Stimulated activated naive CD8-positive, alpha-beta T cell treated with anti-CD3 and anti-CD28 coated beads, Interleukin-15, Interleukin-2, amounts not matched to agents 100 ng/mL and 50 ng/mL, for 24 hours (primary cell): ENCODE measurements around the gene DND1.
"Not testable (repeated sequence)": the region's sequence is repeated elsewhere in the genome, so short reads cannot be mapped to it uniquely, and the experiment has no call there.

Source experiments
- H3K27ac Mint-ChIP-seq: one replicate; pipeline ENCODE4 v1.8.0; 2021; ENCODE audit warnings: mild to moderate bottlenecking, mixed read lengths
- H3K27me3 Mint-ChIP-seq: one replicate; pipeline ENCODE4 v1.8.0; 2021; ENCODE audit warnings: mixed read lengths
- H3K36me3 Mint-ChIP-seq: one replicate; pipeline ENCODE4 v1.8.0; 2021; ENCODE audit warnings: low read depth, mixed read lengths
- H3K4me1 Mint-ChIP-seq: one replicate; pipeline ENCODE4 v1.8.0; 2021; ENCODE audit warnings: low read depth, mixed read lengths
- H3K4me3 Mint-ChIP-seq: one replicate; pipeline ENCODE4 v1.8.0; 2021; ENCODE audit warnings: mild to moderate bottlenecking, mixed read lengths
- H3K9me3 Mint-ChIP-seq: one replicate; pipeline ENCODE4 v1.8.0; 2021; ENCODE audit warnings: mixed read lengths

DND1 gene

DNA sequence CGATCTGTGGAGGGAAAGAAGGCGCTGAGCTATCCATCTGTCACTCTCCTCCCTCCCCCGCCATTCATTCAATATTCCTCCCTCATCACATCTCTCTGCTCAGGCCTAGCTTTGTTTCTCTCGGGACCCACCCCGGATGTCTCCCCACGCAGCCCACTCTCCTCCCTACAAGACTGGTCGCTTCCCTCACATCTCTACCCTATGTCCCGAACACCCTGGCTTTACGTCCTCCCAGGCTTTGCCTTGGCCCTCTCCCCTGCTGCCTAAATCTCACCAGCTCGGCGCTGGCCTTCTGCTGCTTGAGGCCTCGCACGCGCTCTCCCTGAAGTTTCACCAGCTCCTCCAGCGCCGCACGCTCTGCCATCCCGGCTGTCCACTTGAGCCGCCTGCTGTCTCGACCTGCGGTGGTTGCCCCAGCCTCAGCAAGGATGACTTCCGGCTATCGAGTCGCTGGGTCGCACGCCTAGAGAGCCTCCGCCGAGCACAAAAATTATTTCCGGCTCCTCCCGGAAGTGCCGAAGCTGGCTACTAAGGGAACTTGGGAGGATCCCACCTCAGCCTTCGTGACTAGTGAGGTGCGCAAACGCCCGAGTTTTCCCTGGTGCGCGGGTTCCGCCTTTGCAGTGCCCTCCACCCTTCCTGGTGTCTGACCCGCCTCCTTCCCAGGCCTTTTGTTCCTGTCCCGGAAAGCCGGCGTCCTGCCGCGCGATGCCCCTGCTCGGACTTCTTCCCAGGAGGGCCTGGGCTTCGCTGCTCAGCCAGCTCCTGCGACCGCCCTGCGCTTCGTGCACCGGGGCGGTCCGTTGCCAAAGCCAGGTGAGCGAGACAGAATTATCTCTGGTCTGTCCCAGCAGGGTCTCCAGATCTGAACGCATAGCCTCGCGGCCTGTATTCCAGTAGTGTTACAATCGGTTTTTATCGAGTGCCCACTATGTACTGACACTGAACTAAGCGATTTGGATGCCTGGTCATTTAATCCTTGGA lies 17.9 kb upstream of the DND1 start, which contains the start of the genes HARS1 and HARS2:
Gene HARS1, minus strand, starts transcription at position 430 of the 984 bp plus-strand sequence. Its CDS starts 66 bp downstream, at position 364.
Gene HARS2, plus strand, starts transcription at position 515 of the 984 bp plus-strand sequence. Its CDS starts 194 bp downstream, at position 709.
- H3K4me3 Mint-ChIP-seq: peak within 1 kb of the TSS; percentile 97

DNA sequence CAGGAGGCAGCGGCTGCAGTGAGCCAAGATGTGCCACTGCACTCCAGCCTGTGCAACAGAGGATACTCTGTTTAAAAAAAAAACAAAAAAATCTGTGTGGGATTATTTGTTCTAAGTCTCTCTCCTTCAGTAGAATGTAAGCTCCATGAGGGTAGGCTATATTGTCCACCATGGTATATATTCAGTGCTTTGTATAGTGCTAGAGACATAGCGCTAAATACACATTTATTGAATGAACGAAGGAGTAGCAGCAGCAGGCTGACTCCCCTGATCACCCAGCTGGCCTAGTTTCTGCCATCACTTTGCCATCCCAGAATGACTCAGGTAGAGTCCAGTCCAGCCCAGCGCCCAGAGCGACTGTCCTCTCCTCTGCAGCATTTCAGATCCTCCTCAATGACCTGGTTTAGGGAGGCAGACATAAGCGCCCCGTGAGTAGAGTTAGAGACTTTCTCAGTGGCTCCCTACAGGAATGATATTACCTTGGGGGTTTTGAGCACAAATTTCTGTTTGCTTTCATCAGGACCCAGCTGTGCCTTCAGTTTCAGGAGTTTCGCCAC lies 17.1 kb upstream of the DND1 start:
- Mint-ChIP-seq H3K4me1 (peaks cover 53% of the 10 kb centered on the region), H3K4me3 (peak overlapping the region; percentile 97), H3K36me3 (peaks cover 41% of the 10 kb centered on the region), H3K9me3 (no peaks in the 10 kb centered on the region), H3K27me3 (no peaks in the 10 kb centered on the region), H3K27ac (peak overlapping the region; percentile 93)

More for the DNA sequence above, 17.9 kb upstream of the DND1 start, which contains the start of the genes HARS1 and HARS2:
- Mint-ChIP-seq H3K27me3 (no peaks in the 10 kb centered on the region), H3K9me3 (no peaks in the 10 kb centered on the region), H3K4me1 (peaks cover 60% of the 10 kb centered on the region), H3K36me3 (peaks cover 48% of the 10 kb centered on the region), H3K27ac (peak within 1 kb of the TSS; percentile 93)

DNA sequence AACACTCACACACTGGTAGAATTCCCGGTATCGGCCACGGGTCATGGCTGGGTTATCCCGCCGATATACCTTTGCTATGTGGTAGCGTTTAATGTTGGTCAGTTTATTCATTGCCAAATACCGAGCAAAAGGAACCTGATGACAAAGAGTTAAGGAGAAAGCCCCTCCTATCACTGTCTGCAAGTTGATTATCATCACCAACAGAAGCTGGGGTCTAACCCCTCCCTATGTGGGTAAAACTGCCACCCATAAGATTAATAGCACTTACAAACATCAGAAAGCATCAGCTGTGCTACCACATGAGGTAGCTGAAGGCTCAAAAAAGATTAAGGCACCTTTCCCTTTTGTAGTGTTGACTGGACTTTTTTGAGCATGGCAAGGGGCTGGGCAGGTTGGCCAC lies 5.6 kb upstream of the DND1 start:
- H3K36me3 Mint-ChIP-seq: peaks cover 71% of the 10 kb centered on the region
- H3K9me3 Mint-ChIP-seq: no peaks in the 10 kb centered on the region
- H3K4me3 Mint-ChIP-seq: no peak overlapping the region
- no peak overlapping the region for H3K27ac Mint-ChIP-seq
- no peaks in the 10 kb centered on the region for H3K27me3 Mint-ChIP-seq
- H3K4me1 Mint-ChIP-seq: no peaks in the 10 kb centered on the region

DNA sequence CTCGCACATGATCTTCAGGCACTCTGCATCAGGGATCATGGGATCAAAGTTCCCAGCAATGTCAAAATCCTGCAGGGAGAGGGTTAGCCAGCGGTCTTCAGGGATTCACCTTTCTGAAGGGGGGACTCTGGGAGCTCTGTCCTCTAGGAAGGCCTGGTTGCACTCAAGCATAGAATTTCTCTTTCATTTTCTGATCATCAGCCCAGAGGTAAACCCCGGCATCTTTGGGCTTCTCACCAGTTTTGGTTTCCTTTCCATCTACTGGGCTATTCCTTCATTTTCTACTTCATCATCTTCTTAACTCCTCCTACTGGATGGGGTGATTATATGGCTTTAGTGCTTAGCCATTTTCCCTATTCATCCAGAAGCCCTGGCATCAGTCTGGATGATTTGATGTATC lies 4.6 kb upstream of the DND1 start:
- Mint-ChIP-seq H3K36me3 (peaks cover 70% of the 10 kb centered on the region), H3K27ac (no peak overlapping the region), H3K4me1 (no peaks in the 10 kb centered on the region), H3K27me3 (no peaks in the 10 kb centered on the region), H3K4me3 (no peak overlapping the region), H3K9me3 (no peaks in the 10 kb centered on the region)

DNA sequence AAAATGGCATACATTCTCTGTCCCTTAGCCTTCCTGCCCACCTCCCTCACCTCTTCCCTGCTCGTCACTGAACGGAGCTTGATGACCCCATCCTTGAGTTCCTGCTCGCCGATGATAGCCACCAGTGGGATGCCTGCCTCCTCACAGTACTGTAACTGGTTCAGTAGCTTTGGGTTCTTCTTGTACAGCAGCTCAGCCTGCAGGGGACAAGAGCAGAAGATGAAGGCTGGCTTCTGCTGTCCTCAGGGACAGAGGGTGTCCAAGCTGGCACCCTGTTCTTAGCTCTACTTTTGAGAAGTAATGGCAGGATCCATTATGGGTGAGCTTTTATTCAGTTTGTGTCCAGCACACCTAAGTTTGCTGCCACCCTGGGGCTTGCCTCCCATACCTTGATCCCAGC lies 1.3 kb upstream of the DND1 start:
- H3K27me3 Mint-ChIP-seq: no peaks in the 10 kb centered on the region
- H3K36me3 Mint-ChIP-seq: peaks cover 62% of the 10 kb centered on the region
- H3K27ac Mint-ChIP-seq: no peak overlapping the region
- no peak overlapping the region for H3K4me3 Mint-ChIP-seq
- no peaks in the 10 kb centered on the region for H3K9me3 Mint-ChIP-seq
- no peaks in the 10 kb centered on the region for H3K4me1 Mint-ChIP-seq

DNA sequence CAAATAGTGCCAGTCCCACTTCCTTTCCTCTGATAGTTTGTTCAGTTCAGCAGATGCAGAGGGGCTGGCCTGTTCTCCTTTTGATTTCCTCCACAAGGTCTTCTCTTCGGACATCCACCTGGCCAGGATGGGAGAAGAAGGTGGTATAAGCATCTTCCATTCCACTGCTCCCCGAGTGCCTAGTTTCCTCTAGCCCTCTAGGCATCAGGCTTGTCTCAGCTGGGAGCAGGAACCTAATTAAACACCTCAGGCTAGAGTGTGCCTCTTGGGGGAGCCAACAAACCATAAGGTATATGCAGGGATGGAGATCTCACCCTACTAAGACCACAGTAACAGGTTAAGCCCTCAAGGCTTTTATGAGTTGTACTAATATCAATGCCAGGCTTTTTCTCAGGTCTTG lies 835 bp upstream of the DND1 start:
- no peaks in the 10 kb centered on the region for H3K27me3 Mint-ChIP-seq
- H3K27ac Mint-ChIP-seq: no peak overlapping the region
- H3K4me3 Mint-ChIP-seq: no peak overlapping the region
- no peaks in the 10 kb centered on the region for H3K9me3 Mint-ChIP-seq
- H3K4me1 Mint-ChIP-seq: no peaks in the 10 kb centered on the region
- peaks cover 62% of the 10 kb centered on the region for H3K36me3 Mint-ChIP-seq

DNA sequence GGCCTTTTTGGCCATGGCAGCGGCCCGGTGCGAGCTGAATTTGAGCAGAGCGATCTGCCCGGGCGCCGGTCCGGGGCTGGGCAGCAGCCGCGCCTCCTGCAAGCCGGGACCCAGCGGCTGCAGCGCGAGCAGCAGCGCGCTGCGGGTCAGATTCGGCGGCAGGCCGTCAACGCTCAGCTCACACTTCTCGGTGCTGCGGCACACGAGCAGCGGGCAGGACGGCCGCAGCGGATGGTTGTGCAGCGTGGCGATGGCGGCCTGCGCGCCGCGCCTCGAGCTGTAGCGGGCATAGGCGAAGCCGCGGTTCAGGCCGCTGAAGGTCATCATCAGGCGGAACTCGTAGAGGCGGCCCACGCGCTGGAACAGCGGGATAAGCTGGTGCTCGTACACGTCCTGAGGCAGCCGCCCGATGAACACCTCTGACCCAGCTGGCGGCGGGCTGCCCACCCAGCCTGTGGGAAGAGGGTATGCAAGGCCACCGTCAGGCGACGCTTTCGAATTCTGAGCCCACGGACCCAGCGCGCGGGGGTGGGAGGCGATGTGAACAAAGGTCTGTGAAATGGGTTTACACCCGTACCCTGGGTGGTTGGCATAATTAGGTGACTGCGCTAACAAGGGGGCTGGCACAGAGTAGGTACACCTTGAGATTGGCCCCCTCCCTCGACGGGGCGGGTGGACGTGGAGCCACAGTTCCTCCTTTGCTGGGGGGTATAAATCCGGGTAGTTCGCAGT lies 755 bp downstream of the DND1 start:
- Mint-ChIP-seq H3K36me3 (peaks cover 68% of the 10 kb centered on the region), H3K9me3 (no peaks in the 10 kb centered on the region), H3K4me3 (no peak overlapping the region), H3K27ac (no peak overlapping the region), H3K4me1 (peaks cover 10% of the 10 kb centered on the region), H3K27me3 (no peaks in the 10 kb centered on the region)

DNA sequence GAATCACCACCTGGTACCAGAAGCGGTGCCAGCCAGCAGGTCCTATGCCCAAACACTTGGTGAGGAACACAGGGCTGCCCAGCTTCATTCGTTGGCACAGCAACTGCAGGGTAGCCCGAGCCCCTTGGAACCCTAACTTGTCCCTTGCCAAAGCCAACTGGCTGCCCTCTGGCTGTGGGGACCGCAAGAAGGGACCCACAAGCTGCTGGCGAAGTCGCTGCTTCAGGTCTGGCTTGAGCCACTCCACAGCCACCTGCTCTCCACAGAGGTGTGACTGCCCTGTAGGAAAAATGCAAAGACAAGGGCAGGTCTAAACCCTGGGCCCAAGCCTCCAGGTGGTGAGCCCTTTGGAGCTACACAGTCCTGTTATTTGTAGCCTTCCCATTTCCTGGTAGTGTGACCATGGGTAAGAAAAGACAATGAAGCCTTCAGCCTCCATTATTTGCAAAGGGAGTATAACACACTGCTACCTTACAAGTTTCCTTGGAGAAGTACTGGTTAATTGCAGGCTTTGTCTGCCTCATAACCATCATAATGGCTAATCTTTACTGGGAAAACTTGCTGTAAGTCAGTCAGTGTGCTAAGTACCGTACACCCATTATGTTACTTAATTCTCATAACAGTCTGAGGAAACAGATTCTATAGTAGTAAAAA lies 1.8 kb downstream of the DND1 start:
- H3K4me3 Mint-ChIP-seq: no peak overlapping the region
- peaks cover 71% of the 10 kb centered on the region for H3K36me3 Mint-ChIP-seq

DNA sequence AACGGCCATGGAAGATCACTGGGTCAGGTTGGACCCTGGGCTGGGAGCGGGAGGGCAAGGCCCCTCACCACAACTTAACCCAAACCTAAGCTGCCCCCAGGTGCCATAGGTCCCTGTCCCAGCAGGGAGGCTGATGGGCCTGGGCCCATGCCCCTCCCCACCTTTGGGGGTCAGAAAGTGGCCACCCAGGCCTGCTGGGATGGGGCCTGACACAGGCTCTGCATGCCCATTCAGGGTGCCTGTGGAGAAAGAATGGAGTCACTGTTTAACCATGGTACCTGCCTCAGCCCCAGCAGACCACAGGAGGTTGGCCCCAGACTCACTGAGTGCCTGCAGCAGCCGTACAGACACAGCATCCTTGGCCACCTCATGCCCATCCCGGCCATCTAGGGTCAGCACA lies 2.3 kb downstream of the DND1 start:
- Mint-ChIP-seq H3K4me1 (peaks cover 25% of the 10 kb centered on the region), H3K36me3 (peaks cover 69% of the 10 kb centered on the region)
- H3K4me3 Mint-ChIP-seq, H3K27ac Mint-ChIP-seq, H3K27me3 Mint-ChIP-seq, H3K9me3 Mint-ChIP-seq: not testable (repeated sequence)

More for the DNA sequence above, 1.8 kb downstream of the DND1 start:
- Mint-ChIP-seq H3K9me3 (no peaks in the 10 kb centered on the region), H3K27me3 (no peaks in the 10 kb centered on the region), H3K27ac (no peak overlapping the region), H3K4me1 (peaks cover 20% of the 10 kb centered on the region)

DNA sequence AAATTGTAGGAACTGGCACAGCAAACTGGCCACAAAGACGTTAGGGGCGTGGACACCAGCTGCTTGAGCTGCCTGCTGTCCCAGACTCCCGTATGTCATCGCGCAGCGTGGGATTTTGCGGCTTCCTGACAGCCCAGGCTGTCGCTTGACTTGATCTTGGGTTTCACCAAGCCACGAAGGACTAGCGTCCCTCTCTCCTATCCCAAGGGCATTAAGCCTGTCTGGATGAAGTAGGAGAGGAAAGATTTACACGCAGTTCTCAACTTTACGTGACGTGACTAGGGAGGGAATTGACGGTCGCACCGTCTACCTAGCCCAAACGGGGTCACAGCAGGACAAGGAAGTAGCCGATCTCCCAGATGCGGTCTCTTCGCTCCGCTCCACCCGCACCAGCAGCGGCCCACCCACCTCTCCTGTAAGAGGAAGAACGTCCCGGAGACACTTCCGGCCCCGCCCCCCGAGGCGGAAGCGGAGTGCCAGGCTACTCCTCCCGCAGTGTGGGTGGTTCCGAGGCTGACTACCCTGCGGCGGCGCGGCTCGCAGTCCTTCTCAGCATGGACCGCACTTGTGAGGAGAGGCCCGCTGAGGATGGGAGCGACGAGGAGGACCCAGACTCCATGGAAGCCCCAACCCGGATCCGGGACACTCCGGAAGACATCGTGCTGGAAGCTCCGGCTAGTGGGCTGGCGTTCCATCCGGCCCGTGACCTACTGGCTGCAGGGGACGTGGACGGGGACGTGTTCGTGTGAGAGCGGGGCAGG lies 8.8 kb downstream of the DND1 start, which contains the start of gene WDR55:
Gene WDR55, plus strand, starts transcription at position 546 of the 761 bp plus-strand sequence. Its CDS starts 9 bp downstream, at position 555.
- Mint-ChIP-seq H3K9me3 (no peaks in the 10 kb centered on the region), H3K4me3 (peak within 1 kb of the TSS; percentile 99), H3K27ac (peak within 1 kb of the TSS; percentile 98), H3K4me1 (peaks cover 41% of the 10 kb centered on the region), H3K27me3 (no peaks in the 10 kb centered on the region), H3K36me3 (peaks cover 74% of the 10 kb centered on the region)

DNA sequence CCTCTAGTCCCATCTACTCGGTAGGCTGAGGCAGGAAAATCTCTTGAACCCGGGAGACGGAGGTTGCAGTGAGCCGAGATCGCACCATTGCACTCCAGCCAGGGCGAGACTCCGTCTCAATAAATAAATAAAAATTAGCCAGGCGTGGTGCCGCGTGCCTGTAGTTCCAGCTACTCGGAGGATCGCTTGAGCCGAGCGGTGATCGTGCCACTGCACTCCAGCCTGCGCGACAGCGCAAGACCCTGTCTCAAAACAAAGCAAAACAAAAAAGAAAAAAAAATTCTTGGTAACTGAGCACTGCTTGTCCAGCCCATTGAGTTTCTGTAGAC lies 9.4 kb downstream of the DND1 start:
- H3K36me3 Mint-ChIP-seq: peaks cover 73% of the 10 kb centered on the region
- H3K27me3 Mint-ChIP-seq: no peaks in the 10 kb centered on the region
- H3K4me1 Mint-ChIP-seq: peaks cover 41% of the 10 kb centered on the region
- H3K9me3 Mint-ChIP-seq: no peaks in the 10 kb centered on the region
- H3K27ac Mint-ChIP-seq: peak overlapping the region; percentile 98
- H3K4me3 Mint-ChIP-seq: peak overlapping the region; percentile 99

DNA sequence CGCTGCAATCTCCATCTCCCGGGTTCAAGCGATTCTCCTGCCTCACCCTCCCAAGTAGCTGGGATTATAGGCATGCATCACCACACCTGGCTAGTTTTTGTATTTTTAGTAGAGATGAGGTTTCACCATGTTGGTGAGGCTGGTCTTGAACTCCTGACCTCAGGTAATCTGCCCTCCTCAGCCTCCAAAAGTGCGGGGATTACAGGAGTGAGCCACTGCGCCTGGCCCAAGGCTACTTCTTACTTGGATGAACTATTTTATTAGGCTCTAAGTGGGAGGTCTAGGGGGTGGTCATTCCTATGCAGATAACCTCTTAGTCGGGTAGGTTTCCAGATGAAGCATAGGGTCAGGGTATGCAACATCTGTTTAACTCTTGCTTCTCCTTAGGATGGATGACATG lies 13.0 kb downstream of the DND1 start:
- peaks cover 68% of the 10 kb centered on the region for H3K36me3 Mint-ChIP-seq
- not testable (repeated sequence) for H3K9me3 Mint-ChIP-seq, H3K27me3 Mint-ChIP-seq, H3K27ac Mint-ChIP-seq, H3K4me3 Mint-ChIP-seq
- peaks cover 11% of the 10 kb centered on the region for H3K4me1 Mint-ChIP-seq

DNA sequence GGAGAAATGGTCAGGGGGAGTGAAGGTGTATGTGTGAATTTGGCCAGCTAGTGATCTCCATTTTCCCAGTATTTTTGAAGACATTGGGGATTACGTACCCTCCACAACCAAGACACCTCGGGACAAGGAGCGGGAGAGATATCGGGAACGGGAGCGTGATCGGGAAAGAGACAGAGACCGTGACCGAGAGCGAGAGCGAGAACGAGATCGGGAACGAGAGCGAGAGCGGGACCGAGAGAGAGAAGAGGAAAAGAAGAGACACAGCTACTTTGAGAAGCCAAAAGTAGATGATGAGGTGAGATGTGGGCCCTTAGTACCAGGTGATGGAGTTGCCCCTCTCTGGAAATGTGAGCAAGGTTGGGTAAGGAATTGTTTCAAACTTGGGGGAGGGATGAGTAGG lies 14.5 kb downstream of the DND1 start:
- no peak overlapping the region for H3K27ac Mint-ChIP-seq

DNA sequence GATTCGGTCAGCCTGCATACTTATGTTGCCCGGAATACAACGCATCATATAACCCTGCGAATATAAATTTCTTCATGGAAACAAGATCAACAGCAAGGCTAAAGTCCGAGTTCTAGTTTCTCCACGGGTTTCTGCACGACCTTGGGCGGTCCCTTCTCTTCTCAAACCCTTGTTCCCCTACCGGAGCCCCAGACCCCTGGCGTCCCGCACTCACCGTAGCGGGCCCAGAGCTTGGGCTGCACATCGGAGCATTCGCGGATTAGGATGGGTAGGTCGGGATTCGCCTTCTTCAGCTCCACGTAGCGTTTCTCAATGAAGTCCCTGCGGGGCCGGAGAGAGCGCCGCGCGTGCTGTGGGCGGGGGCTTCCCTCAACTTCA lies 26.3 kb downstream of the DND1 start:
- Mint-ChIP-seq H3K36me3 (peaks cover 61% of the 10 kb centered on the region), H3K27me3 (no peaks in the 10 kb centered on the region), H3K4me3 (peak overlapping the region; percentile 99), H3K4me1 (peaks cover 57% of the 10 kb centered on the region), H3K9me3 (no peaks in the 10 kb centered on the region), H3K27ac (peak overlapping the region; percentile 94)

More for the DNA sequence above, 14.5 kb downstream of the DND1 start:
- no peaks in the 10 kb centered on the region for H3K9me3 Mint-ChIP-seq
- H3K4me1 Mint-ChIP-seq: peaks cover under 1% of the 10 kb centered on the region
- peaks cover 76% of the 10 kb centered on the region for H3K36me3 Mint-ChIP-seq
- H3K27me3 Mint-ChIP-seq: no peaks in the 10 kb centered on the region
- H3K4me3 Mint-ChIP-seq: no peak overlapping the region
